Body of pancreas (tissue), 4 donors: ENCODE measurements around the gene PDCD2.

Source experiments
- POLR2A ChIP-seq, 3 donors: fragments of 450-650 bp; IDR thresholded peaks; one replicate each; pipeline ENCODE4 v1.6.1; 2016; ENCODE audit warnings: antibody characterized with exemption in 3 of 3, mild to moderate bottlenecking in 2 of 3
- TF ChIP-seq, protein P1 (sequence below), 7 experiments: fragments of 450-650 bp in 4 of 7; fragments of 200-600 bp in 3 of 7; sonication (generic) in 3 of 7; IDR thresholded peaks; one replicate each; pipeline ENCODE4 v1.5.1; 2016 to 2019; ENCODE audit warnings: antibody characterized with exemption in 7 of 7

DNA sequence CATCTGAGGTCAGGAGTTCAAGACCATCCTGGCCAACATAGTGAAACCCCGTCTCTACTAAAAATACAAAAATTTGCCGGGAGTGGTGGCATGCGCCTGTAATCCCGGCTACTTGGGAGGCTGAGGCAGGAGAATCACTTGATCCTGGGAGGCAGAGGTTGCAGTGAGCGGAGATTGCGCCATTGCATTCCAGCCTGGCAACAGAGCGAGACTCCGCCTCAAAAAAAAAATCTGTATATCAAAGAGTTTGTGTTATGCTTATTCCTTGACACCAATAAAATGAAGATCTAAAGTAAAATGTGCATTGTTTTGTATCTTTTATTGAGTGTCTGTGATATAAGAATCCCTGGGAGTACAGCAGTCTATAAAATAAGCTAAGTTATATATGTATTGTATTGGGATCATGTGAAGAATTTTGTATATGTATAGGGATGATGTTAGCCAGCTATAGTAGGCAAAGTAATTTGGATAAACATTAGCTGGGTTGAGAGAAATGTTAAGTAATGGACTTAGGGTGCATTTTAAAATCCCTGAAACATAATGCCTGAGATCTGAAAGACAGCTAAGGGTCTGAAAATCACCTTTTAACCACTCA is 19.4 kb downstream of the PDCD2 start:
- TF ChIP-seq, protein P1, sequence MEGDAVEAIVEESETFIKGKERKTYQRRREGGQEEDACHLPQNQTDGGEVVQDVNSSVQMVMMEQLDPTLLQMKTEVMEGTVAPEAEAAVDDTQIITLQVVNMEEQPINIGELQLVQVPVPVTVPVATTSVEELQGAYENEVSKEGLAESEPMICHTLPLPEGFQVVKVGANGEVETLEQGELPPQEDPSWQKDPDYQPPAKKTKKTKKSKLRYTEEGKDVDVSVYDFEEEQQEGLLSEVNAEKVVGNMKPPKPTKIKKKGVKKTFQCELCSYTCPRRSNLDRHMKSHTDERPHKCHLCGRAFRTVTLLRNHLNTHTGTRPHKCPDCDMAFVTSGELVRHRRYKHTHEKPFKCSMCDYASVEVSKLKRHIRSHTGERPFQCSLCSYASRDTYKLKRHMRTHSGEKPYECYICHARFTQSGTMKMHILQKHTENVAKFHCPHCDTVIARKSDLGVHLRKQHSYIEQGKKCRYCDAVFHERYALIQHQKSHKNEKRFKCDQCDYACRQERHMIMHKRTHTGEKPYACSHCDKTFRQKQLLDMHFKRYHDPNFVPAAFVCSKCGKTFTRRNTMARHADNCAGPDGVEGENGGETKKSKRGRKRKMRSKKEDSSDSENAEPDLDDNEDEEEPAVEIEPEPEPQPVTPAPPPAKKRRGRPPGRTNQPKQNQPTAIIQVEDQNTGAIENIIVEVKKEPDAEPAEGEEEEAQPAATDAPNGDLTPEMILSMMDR (IDR thresholded peaks at IDR 0.05): no peak
- no peak for TF ChIP-seq POLR2A (IDR thresholded peaks at IDR 0.05)
